Measurements from ENCODE around the gene NUDT4. TPM values are rescaled to one million over a fixed set of nuclear protein-coding genes. Genes with fewer than 3 reads are reported as not detected.

NUDT4 gene
- total and polyA plus RNA-seq, 9 of the 15 experiments (the other 6 are each of a cell fraction or from before 2014, with no cell fraction given), result 38.1 to 164 (median 99.2) TPM

- TF ChIP-seq AFF4 (CRISPR knock-in tag; IDR thresholded peaks at IDR 0.05), result no peak
- no peak for TF ChIP-seq CTBP1 (IDR thresholded peaks at IDR 0.05; ENCODE audit: borderline replicate concordance)
- no peak for TF ChIP-seq ELF2 (CRISPR knock-in tag; IDR thresholded peaks at IDR 0.05)
- TF ChIP-seq KAT2B (IDR thresholded peaks at IDR 0.05; ENCODE audit: low read depth, low read length), result no peak
- no peak for TF ChIP-seq NKRF (IDR thresholded peaks at IDR 0.05; ENCODE audit: borderline replicate concordance)
- no peak for TF ChIP-seq RBM15 (IDR thresholded peaks at IDR 0.05; ENCODE audit: insufficient read depth, low read length)
- no peak for TF ChIP-seq ZNF695 (CRISPR knock-in tag; IDR thresholded peaks at IDR 0.05)
- TF ChIP-seq, protein P1, sequence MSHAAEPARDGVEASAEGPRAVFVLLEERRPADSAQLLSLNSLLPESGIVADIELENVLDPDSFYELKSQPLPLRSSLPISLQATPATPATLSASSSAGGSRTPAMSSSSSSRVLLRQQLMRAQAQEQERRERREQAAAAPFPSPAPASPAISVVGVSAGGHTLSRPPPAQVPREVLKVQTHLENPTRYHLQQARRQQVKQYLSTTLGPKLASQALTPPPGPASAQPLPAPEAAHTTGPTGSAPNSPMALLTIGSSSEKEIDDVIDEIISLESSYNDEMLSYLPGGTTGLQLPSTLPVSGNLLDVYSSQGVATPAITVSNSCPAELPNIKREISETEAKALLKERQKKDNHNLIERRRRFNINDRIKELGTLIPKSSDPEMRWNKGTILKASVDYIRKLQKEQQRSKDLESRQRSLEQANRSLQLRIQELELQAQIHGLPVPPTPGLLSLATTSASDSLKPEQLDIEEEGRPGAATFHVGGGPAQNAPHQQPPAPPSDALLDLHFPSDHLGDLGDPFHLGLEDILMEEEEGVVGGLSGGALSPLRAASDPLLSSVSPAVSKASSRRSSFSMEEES (CRISPR knock-in tag; IDR thresholded peaks at IDR 0.05), result no peak
- TF ChIP-seq, protein P2, sequence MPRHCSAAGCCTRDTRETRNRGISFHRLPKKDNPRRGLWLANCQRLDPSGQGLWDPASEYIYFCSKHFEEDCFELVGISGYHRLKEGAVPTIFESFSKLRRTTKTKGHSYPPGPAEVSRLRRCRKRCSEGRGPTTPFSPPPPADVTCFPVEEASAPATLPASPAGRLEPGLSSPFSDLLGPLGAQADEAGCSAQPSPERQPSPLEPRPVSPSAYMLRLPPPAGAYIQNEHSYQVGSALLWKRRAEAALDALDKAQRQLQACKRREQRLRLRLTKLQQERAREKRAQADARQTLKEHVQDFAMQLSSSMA (CRISPR knock-in tag; IDR thresholded peaks at IDR 0.05), result no peak
- peak; percentile 68 for TF ChIP-seq SMARCA4 (IDR thresholded peaks at IDR 0.05)
- TF ChIP-seq HNRNPL (IDR thresholded peaks at IDR 0.05; ENCODE audit: low read depth, low read length), result no peak
- TF ChIP-seq MAZ (CRISPR knock-in tag; conservative IDR thresholded peaks at IDR 0.05 in 1 of 2, IDR thresholded peaks at IDR 0.05 in 1 of 2), result no peak
- 0 out of 2 replicates have a peak, but pooled peaks have one; percentile 19 for TF ChIP-seq ZNF592 (IDR thresholded peaks at IDR 0.05)
- TF ChIP-seq EGR1 (conservative IDR thresholded peaks at IDR 0.05), result no peak
- TF ChIP-seq SLC30A9 (CRISPR knock-in tag; IDR thresholded peaks at IDR 0.05), result no peak
- 0 out of 2 replicates have a peak, but pooled peaks have one; percentile 17 for TF ChIP-seq SOX6 (IDR thresholded peaks at IDR 0.05)
These were observed 2.9 kb downstream of the NUDT4 start (continued) for GRCh38 chr12:93380480-93381121.
